DMS53 treated with DMSO at 0.1 percent for 48 hours (cell line): ENCODE measurements around the gene PTGDR2.

Source experiments
- DNase-seq: peaks from one replicate; lab custom pipeline; 2025; ENCODE audit not compliant: unreplicated experiment; lab: John Stamatoyannopoulos, UW

Gene PTGDR2

GRCh38 chr11:60874421-60875365, 18.9 kb upstream of the PTGDR2 start:
- no peak for DNase-seq

GRCh38 chr11:60873533-60873932, 17.8 kb upstream of the PTGDR2 start:
- no peak for DNase-seq

- no peak for DNase-seq
Observed at GRCh38 chr11:60872961-60873524, 17.3 kb upstream of the PTGDR2 start.

GRCh38 chr11:60872124-60872960, 16.6 kb upstream of the PTGDR2 start:
- no peak for DNase-seq

GRCh38 chr11:60871378-60872061, 15.8 kb upstream of the PTGDR2 start:
- no peak for DNase-seq

- no peak for DNase-seq
Observed at GRCh38 chr11:60870733-60871377, 15.1 kb upstream of the PTGDR2 start.

GRCh38 chr11:60870276-60870675, 14.5 kb upstream of the PTGDR2 start:
- DNase-seq: peak; percentile 94

GRCh38 chr11:60869451-60869825, 13.7 kb upstream of the PTGDR2 start:
- DNase-seq: no peak

- no peak for DNase-seq
Observed at GRCh38 chr11:60868682-60869450, 13.1 kb upstream of the PTGDR2 start.

- no peak for DNase-seq
Observed at GRCh38 chr11:60867871-60868681, 12.3 kb upstream of the PTGDR2 start.

GRCh38 chr11:60866911-60867870, 11.4 kb upstream of the PTGDR2 start, which contains the start of gene ZP1:
Gene ZP1 (plus strand): TSS chr11:60867542. CDS start chr11:60867562, 20 bp downstream.
- peak; percentile 96 for DNase-seq

- no peak for DNase-seq
Observed at GRCh38 chr11:60864856-60865513, 9.2 kb upstream of the PTGDR2 start.

- no peak for DNase-seq
Observed at GRCh38 chr11:60863550-60864521, 8.1 kb upstream of the PTGDR2 start.

- DNase-seq: no peak
Observed at GRCh38 chr11:60862171-60862570, 6.4 kb upstream of the PTGDR2 start.

- no peak for DNase-seq
Observed at GRCh38 chr11:60860943-60861342, 5.2 kb upstream of the PTGDR2 start.
